Chondrocyte (in vitro differentiated cells): Measurements from ENCODE around the gene ANP32E. TPM values are rescaled to one million over a fixed set of nuclear protein-coding genes. Genes with fewer than 3 reads are reported as not detected.
A peak's percentile ranks its signal among the peaks of the same experiment; 100 is the strongest.

Experiments used
- DNase-seq: peaks from one replicate; pipeline ENCODE4 v3.0.0; 2021; ENCODE audit warnings: mixed read lengths, low spot score
- H3K27ac Mint-ChIP-seq: one replicate; pipeline ENCODE4 v1.8.0; 2021; ENCODE audit warnings: mild to moderate bottlenecking, moderate library complexity, mixed read lengths; ENCODE audit not compliant: unreplicated experiment
- H3K27me3 Mint-ChIP-seq: 2 replicates; pipeline ENCODE4 v1.8.0; 2021; ENCODE audit warnings: low read depth, mixed read lengths
- H3K36me3 Mint-ChIP-seq: 2 replicates; pipeline ENCODE4 v1.8.0; 2021; ENCODE audit warnings: low read depth, mixed read lengths
- H3K4me1 Mint-ChIP-seq: 2 replicates; pipeline ENCODE4 v1.8.0; 2021; ENCODE audit warnings: low read depth, mild to moderate bottlenecking, mixed read lengths
- H3K4me3 Mint-ChIP-seq: one replicate; pipeline ENCODE4 v1.8.0; 2021; ENCODE audit warnings: mild to moderate bottlenecking, moderate library complexity, mixed read lengths; ENCODE audit not compliant: unreplicated experiment
- H3K9me3 Mint-ChIP-seq: 2 replicates; pipeline ENCODE4 v1.8.0; 2021; ENCODE audit warnings: low read depth, mixed read lengths
- total RNA-seq: library from RNA; stranded (reverse); gene quantifications from 3 replicates; pipeline ENCODE4 v1.2.1, GENCODE V29; 2021
- TF ChIP-seq, protein P1 (sequence below): fragments of 200-600 bp; sonication (generic); IDR thresholded peaks from 2 replicates; pipeline ENCODE4 v1.5.0; 2021; ENCODE audit warnings: antibody characterized with exemption, mild to moderate bottlenecking, moderate library complexity

The ANP32E gene
- total RNA-seq, 1 donor from 2014 or later = 34.5 TPM

DNA sequence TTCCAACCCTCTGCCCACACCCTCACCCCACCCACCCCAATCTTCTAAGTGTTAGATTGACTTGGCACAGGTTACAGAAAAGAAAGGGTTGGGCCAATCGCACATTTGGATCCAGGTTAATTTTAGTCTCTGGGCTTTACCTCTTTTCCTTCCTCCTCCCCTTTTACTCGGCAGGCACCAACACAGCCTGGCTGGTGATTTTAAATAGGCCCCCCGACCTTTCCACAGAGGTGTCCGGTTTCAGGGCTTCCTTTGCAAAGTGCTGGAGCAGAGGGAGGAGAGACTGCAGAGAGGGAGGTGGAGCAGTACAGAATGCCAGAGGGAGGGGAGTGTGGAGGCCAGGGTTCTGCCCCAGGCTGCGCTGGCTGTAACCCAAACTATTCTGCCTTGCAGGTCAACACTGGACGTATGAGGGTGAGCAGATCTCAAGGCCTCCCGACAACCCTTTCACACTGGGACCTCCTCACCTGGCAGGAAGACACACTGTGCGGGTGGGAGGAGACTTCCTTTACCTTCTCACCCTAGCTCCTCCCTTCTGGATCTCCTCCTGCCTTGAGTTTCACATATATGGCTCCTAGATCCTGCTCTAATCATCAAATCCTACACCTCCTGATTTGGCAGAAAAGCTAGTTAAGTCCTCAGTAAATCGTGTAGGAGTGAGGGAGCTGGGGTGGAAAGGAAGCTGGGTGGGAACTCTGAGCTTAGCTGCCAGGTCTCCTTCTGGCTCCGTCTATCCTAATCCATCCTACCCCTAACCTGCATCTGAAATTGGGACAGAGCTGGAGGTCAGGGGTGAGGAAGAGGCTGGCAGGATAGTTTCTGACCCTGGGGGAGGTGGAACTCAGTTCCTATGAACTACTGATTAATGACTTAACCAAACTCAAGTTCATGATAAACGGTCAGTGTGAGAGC, 24.1 kb upstream of the ANP32E start:
- DNase-seq = no peak
- TF ChIP-seq, protein P1, sequence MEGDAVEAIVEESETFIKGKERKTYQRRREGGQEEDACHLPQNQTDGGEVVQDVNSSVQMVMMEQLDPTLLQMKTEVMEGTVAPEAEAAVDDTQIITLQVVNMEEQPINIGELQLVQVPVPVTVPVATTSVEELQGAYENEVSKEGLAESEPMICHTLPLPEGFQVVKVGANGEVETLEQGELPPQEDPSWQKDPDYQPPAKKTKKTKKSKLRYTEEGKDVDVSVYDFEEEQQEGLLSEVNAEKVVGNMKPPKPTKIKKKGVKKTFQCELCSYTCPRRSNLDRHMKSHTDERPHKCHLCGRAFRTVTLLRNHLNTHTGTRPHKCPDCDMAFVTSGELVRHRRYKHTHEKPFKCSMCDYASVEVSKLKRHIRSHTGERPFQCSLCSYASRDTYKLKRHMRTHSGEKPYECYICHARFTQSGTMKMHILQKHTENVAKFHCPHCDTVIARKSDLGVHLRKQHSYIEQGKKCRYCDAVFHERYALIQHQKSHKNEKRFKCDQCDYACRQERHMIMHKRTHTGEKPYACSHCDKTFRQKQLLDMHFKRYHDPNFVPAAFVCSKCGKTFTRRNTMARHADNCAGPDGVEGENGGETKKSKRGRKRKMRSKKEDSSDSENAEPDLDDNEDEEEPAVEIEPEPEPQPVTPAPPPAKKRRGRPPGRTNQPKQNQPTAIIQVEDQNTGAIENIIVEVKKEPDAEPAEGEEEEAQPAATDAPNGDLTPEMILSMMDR = no peak
- Mint-ChIP-seq H3K27me3 (peaks cover 2% of the 10 kb centered on the region), H3K4me1 (peaks cover 29% of the 10 kb centered on the region), H3K36me3 (peaks cover 4% of the 10 kb centered on the region), H3K9me3 (no peaks in the 10 kb centered on the region), H3K27ac (no peak overlapping the region), H3K4me3 (no peak overlapping the region)

DNA sequence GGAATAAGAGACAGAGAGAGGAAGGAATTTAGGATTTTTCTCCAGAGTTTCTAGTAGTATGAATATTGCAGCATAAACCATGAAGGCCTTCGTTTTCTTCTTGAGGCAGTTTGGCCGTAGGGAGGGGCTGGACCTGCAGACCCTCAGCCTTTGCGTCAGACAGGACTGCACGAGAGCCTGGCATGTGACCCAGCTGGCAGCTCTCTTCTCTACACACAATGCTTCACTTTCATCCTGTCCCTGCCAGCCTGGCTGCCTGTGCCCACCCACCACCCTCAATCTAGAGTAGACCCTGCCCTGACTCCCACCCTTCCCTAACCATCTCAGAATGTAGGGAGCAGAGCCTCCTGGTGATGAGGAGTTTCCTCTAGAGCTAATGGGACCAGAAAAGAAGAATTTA, 23.3 kb upstream of the ANP32E start:
- DNase-seq = no peak
- no peak overlapping the region for H3K4me3 Mint-ChIP-seq
- H3K4me1 Mint-ChIP-seq = peaks cover 29% of the 10 kb centered on the region
- TF ChIP-seq, protein P1 = no peak
- H3K27ac Mint-ChIP-seq = no peak overlapping the region
- H3K36me3 Mint-ChIP-seq = no peaks in the 10 kb centered on the region
- H3K27me3 Mint-ChIP-seq = peaks cover 2% of the 10 kb centered on the region
- H3K9me3 Mint-ChIP-seq = no peaks in the 10 kb centered on the region

DNA sequence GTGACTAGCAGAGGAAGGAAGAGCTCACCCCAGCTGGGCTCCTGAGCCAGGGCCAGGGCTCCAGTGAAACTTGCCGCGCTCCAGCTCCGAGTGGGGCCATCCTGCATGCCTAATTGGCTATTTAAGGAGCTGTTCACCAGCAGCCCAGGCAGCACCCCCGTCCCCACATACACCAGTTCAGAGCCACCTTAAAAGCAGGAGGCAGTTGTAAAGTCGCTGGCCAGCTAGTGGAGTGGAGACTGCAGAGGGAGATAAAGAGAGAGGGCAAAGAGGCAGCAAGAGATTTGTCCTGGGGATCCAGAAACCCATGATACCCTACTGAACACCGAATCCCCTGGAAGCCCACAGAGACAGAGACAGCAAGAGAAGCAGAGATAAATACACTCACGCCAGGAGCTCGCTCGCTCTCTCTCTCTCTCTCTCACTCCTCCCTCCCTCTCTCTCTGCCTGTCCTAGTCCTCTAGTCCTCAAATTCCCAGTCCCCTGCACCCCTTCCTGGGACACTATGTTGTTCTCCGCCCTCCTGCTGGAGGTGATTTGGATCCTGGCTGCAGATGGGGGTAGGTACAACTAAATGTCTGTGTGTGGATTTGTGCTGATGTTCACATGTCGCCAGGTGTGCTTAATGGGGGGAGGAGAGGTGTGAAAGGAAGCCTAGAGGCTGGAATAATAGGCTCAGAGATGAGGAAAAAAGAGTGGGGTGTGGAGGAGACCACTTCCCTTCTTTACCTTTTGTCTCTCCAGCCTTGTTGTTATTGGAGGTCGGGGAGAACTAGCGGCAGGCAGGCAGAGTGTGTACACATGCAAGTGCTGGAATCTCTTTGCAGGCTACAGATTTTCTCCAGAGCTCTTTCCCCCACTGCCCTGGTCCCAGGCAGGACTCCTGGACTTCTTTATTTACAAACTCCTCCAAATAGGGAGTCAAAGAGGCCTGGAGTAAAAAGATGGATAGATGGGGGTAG, 22.0 kb upstream of the ANP32E start, which contains the start of gene CA14:
TSS of gene CA14 (plus strand) at position 151 of the 962 bp plus-strand sequence. CDS start at position 506, 355 bp downstream.
- TF ChIP-seq, protein P1 = no peak
- H3K27me3 Mint-ChIP-seq = peaks cover 2% of the 10 kb centered on the region
- H3K9me3 Mint-ChIP-seq = no peaks in the 10 kb centered on the region
- H3K27ac Mint-ChIP-seq = no peak within 1 kb of the TSS
- H3K4me1 Mint-ChIP-seq = peaks cover 29% of the 10 kb centered on the region
- no peak for DNase-seq
- H3K36me3 Mint-ChIP-seq = no peaks in the 10 kb centered on the region
- H3K4me3 Mint-ChIP-seq = peak within 1 kb of the TSS; percentile 51

DNA sequence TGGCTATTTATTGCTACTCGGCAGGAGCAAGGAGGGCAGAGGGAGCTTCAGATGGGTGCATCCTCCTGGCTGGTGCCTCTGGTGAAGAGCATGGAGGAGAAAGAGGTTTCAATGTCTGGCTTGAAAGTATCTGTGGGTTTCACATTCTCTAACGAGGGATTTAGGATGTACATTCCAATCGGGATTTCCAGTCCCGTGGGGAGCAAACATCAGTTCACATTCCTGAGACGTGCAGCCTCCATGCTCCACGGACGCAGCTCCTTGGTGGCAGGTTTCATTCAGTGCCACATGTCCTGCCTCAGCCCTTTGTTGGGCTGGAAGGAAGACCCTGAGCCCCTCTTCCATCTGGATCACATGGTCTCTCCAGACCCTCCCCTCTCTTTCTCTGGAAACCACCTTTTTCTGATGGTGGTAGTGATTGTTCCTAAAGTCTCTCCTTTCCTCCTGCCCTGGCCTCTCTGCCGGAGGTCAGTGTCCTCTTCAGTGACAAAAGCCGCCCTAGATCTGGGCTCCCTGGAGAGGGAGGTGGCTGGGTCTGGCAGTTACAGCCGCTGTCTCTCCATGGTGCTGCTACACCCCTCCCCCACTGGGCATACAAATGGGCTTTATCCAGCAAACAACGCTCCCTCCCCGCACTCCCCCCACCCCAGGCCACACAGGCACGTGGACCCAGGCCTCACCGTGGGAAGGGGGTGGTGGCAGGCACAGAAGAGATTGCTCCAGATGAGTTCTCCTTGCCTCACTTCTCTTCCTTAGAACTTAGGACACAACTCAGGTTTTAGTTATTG, 20.8 kb upstream of the ANP32E start:
- H3K4me3 Mint-ChIP-seq = peak overlapping the region; percentile 51

More for the DNA sequence above, 20.8 kb upstream of the ANP32E start:
- Mint-ChIP-seq H3K36me3 (no peaks in the 10 kb centered on the region), H3K27ac (no peak overlapping the region), H3K4me1 (peaks cover 29% of the 10 kb centered on the region), H3K27me3 (peaks cover 2% of the 10 kb centered on the region), H3K9me3 (no peaks in the 10 kb centered on the region)
- TF ChIP-seq, protein P1 = no peak
- DNase-seq = no peak
